Measurements from ENCODE around the gene PDE10A.

PDE10A gene

DNA sequence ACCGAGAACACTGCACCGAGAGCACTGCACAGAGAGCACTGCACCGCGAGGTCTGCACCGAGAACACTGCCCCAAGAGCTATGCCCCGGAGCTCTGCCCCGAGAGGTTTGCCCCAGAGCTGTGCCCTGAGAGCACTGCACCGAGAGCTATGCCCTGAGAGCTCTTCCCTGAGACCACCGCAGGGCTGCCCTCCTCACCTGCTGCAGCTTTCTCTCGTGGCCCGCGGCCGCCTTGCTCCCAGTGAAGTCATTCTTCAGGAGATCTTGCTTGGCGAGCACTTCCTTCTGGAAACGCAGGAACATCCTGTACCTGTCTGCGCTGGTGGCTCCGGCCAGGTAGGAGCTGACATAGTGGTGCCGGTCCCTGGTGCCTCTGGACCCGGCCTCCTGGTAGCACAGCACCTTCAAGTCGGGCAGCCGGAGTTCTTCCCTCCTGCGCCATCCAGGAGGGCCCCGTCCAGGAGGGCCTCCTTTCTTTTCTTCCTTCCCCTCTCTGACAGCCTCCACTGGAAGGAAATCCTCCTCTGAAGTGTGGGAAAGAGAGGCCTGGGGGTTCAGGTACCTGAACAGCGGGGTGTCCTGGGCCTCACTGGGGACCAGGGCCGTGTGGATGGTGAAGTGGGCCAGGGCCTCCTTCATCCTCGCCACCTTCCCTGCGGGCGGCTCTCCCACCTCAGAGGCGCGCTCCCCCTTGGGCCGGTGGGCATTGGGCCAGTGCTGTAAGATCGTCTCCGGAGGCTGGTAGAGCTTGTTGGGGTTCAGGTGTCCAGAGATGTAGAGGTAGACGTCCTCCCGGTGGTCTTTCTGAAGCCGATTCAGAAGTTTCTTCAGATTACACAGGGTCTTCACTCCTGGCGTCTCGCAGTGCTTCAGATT, 361.4 kb downstream of the PDE10A start:
- TF ChIP-seq, protein P1, sequence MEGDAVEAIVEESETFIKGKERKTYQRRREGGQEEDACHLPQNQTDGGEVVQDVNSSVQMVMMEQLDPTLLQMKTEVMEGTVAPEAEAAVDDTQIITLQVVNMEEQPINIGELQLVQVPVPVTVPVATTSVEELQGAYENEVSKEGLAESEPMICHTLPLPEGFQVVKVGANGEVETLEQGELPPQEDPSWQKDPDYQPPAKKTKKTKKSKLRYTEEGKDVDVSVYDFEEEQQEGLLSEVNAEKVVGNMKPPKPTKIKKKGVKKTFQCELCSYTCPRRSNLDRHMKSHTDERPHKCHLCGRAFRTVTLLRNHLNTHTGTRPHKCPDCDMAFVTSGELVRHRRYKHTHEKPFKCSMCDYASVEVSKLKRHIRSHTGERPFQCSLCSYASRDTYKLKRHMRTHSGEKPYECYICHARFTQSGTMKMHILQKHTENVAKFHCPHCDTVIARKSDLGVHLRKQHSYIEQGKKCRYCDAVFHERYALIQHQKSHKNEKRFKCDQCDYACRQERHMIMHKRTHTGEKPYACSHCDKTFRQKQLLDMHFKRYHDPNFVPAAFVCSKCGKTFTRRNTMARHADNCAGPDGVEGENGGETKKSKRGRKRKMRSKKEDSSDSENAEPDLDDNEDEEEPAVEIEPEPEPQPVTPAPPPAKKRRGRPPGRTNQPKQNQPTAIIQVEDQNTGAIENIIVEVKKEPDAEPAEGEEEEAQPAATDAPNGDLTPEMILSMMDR (IDR thresholded peaks at IDR 0.05; ENCODE audit: insufficient read depth, low read depth, low read length, missing control alignments): no peak
- DNase-seq (ENCODE audit: low read depth): no peak

DNA sequence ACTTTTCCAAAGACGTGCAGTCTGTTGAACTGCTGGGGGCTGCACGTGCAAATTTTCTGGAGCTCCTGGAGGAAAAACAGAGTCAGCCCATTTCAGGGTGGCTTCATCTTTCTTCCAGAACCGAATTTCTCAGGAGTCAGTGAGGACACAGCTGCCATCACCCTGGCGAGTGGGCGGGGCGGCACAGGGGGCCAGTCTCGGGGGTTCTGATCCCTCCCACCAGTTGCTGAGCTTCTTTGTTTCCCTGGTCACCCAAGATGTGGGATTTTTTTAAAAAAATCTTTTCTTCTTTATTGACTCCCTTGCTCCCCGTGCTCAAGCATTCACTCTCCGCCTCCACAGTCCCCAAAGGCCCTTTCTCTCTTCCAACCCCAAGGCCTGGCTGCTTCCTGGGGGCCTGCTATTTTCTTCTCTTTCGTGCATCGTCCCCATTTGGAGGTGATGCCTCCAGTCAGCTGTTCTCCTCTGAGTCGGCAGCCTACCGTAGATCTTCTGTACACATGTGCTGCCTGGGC, 362.6 kb downstream of the PDE10A start:
- TF ChIP-seq, protein P1 (IDR thresholded peaks at IDR 0.05; ENCODE audit: insufficient read depth, low read depth, low read length, missing control alignments): no peak
- DNase-seq (ENCODE audit: low read depth): no peak
- H3K4me3 ChIP-seq (ENCODE audit: low read length): no peak overlapping the region

More for the DNA sequence above, 361.4 kb downstream of the PDE10A start:
- H3K4me3 ChIP-seq (ENCODE audit: low read length): no peak overlapping the region

DNA sequence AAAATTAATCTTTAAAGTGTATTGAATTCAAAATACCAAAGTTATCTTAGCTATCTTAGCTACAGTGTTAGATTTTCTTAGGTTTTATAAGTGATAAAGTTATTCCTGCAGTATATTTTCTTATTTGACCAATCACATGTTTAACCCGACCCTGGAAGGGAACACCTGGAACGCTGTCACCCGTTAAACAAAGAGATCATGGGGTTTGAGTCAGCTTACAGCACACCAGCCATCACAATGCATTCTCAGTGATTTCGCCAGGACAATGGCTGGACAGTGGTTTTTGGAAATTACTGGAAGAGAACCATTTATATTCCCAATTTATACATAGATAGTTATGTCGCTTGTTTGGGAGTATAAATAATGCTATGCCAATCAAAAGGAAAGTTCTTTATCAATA, 364.2 kb downstream of the PDE10A start:
- DNase-seq (ENCODE audit: low read depth): no peak
- TF ChIP-seq, protein P1 (IDR thresholded peaks at IDR 0.05; ENCODE audit: insufficient read depth, low read depth, low read length, missing control alignments): no peak
- H3K4me3 ChIP-seq (ENCODE audit: low read length): no peak overlapping the region

DNA sequence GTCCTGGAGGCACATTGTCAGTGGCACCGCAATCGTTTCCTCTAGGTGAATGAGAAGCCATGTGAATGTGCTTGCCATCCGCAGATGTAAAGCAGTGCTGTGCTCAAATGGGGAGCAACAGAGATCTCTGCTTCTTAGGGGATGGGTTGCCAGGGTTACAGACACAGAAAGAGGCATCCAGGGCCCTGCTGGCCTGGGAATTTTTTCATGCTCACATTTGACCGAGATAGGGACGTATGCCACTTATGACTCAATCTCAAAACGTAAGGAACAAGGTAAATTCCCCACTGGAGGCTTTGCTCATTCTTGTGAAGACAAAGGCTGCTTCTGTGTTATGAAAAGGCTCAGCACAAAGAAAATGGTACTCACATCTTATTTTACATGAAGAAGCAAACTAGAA, 364.6 kb downstream of the PDE10A start:
- peak; percentile 2 for DNase-seq (ENCODE audit: low read depth)
- TF ChIP-seq, protein P1 (IDR thresholded peaks at IDR 0.05; ENCODE audit: insufficient read depth, low read depth, low read length, missing control alignments): no peak
- no peak overlapping the region for H3K4me3 ChIP-seq (ENCODE audit: low read length)

DNA sequence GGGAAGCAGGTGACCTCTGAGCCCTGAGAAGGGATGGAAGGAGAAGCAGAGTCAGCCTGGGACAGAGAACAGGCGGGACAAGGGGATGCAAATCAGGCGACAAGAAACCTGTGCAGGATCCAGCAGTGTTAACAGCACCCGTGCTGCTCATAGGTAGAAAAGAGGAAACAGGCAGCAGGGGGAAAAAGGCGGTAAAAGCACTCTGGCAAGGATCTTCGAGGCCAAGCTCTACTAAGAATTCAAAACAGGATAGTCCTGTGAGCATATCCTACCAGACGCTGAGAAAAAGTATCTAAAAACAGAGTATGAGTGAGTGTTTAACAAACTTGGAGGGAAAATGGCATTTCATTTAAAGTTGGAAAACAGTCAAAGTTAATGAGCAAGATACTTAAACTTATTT, 370.4 kb downstream of the PDE10A start:
- H3K4me3 ChIP-seq (ENCODE audit: low read length): no peak overlapping the region
- TF ChIP-seq, protein P1 (IDR thresholded peaks at IDR 0.05; ENCODE audit: insufficient read depth, low read depth, low read length, missing control alignments): no peak
- no peak for DNase-seq (ENCODE audit: low read depth)

Data from epithelial cell of esophagus (primary cell).